ENCODE results near the gene SNPH. TPM values are rescaled to one million over a fixed set of nuclear protein-coding genes. Genes with fewer than 3 reads are reported as not detected.
A peak's percentile ranks its signal among the peaks of the same experiment; 100 is the strongest.

Gene SNPH
- total and polyA plus RNA-seq, 2 of the 8 experiments (the other 6 are each of a cell fraction or from before 2014, with no cell fraction given) = 0.98 to 4.9 TPM

- 45% methylated on average over 8 of the region's 8 CpGs; no CpG with 5 or more reads in 1 of the 2 experiments for WGBS, 2 experiments (ENCODE audit: extremely low coverage in 1 of 2, insufficient coverage in 1 of 2, insufficient read length in 1 of 2, insufficient replicate concordance in 2 of 2, low coverage in 1 of 2, low lambda C conversion rate in 2 of 2, missing lambda C conversion rate in 1 of 2)
- H3K36me3 ChIP-seq (ENCODE audit: control insufficient read depth in 2 of 4, insufficient read depth in 4 of 4, low read length in 3 of 4) = no peaks in the 10 kb centered on the region
- peaks cover 0 to 13% (median 1%) of the 10 kb centered on the region in 4 experiments; a peak in 4 of 7 replicates for H3K4me1 ChIP-seq (replicated peaks in 1 of 4; ENCODE audit: control insufficient read depth in 3 of 4, insufficient read depth in 4 of 4, low read length in 3 of 4)
- H3K4me3 ChIP-seq (ENCODE audit: extremely low read depth in 1 of 4, insufficient read depth in 2 of 4, low read depth in 3 of 4, low read length in 4 of 4) = peak overlapping the region; percentile 55 to 88 (median 72)
- no peaks in the 10 kb centered on the region for H3K79me2 ChIP-seq (ENCODE audit: control insufficient read depth in 1 of 2, insufficient read depth in 2 of 2, low read length in 2 of 2)
- no peaks in the 10 kb centered on the region for H4K20me1 ChIP-seq (replicated peaks in 1 of 2; ENCODE audit: control insufficient read depth in 1 of 2, insufficient read depth in 2 of 2, low read length in 2 of 2)
- H2AFZ ChIP-seq (ENCODE audit: low read length) = peak overlapping the region; percentile 80
- no peak overlapping the region for H2AK5ac ChIP-seq (ENCODE audit: low read depth, low read length)
- CTCF ChIA-PET (ENCODE audit: partially characterized antibody) = interaction anchor here (0.6 to 1.2 kb wide), 6 partner anchors 8 to 177 kb away, joined by 3 to 4 read pairs (median 3); no protein-coding TSS in a partner anchor
- no peak overlapping the region for H2BK20ac ChIP-seq (ENCODE audit: low read length)
- H3K4ac ChIP-seq (replicated peaks; ENCODE audit: insufficient read length, low read depth, low read length) = no peak overlapping the region
- no peak overlapping the region for H3K18ac ChIP-seq (ENCODE audit: extremely low read depth, low read length)
- no peaks in the 10 kb centered on the region for H3K9me3 ChIP-seq (ENCODE audit: insufficient read depth in 2 of 2, low read depth in 1 of 2, low read length in 1 of 2)
- H3K23ac ChIP-seq (ENCODE audit: insufficient read length) = no peak overlapping the region
- H3K27me3 ChIP-seq (replicated peaks in 1 of 4; ENCODE audit: control insufficient read depth in 3 of 4, extremely low read depth in 1 of 4, insufficient read depth in 3 of 4, low read length in 3 of 4) = peaks cover 0 to 1% (median 0%) of the 10 kb centered on the region in 4 experiments; a peak in 2 of 7 replicates
- no peak overlapping the region for H2BK12ac ChIP-seq (ENCODE audit: low read depth, low read length)
- no peak overlapping the region; a peak in 1 of 7 replicates for H3K9ac ChIP-seq (replicated peaks in 1 of 4; ENCODE audit: extremely low read depth in 1 of 4, low read depth in 3 of 4, low read length in 3 of 4)
- H3K56ac ChIP-seq (replicated peaks; ENCODE audit: insufficient read length, low read depth, low read length) = no peak overlapping the region
- H4K91ac ChIP-seq (replicated peaks; ENCODE audit: insufficient read length, low read length) = no peak overlapping the region
- TF ChIP-seq MAFK (IDR thresholded peaks at IDR 0.05; ENCODE audit: low read depth, low read length) (no peak), ASH2L (IDR thresholded peaks at IDR 0.05; ENCODE audit: low read length) (peak; percentile 15), TAF1 (IDR thresholded peaks at IDR 0.05; ENCODE audit: low read depth, low read length) (0 out of 2 replicates have a peak, but pooled peaks have one; percentile 21)
- no peaks in the 10 kb centered on the region for H3K79me1 ChIP-seq (ENCODE audit: low read depth, low read length)
- no peak for FAIRE-seq
- peak in 1 of 2 experiments; percentile 58 for DNase-seq (ENCODE audit: low read depth in 1 of 2, low spot score in 2 of 2)
- H3K4me2 ChIP-seq (ENCODE audit: insufficient read depth in 1 of 2, low read depth in 2 of 2, low read length in 2 of 2) = peak overlapping the region; percentile 71 to 92
- H3K23me2 ChIP-seq (ENCODE audit: low read depth, low read length) = peaks cover 4% of the 10 kb centered on the region; the same call in 1 of the 2 replicates
- POLR2A ChIA-PET (ENCODE audit: partially characterized antibody) = interaction anchor here (1.0 to 1.3 kb wide), 2 partner anchors 43 to 59 kb away, joined by 3 to 5 read pairs; no protein-coding TSS in a partner anchor
- H2BK15ac ChIP-seq (ENCODE audit: low read length) = no peak overlapping the region
- H3K14ac ChIP-seq (ENCODE audit: insufficient read length) = no peak overlapping the region
- no peak overlapping the region for H2BK120ac ChIP-seq (replicated peaks; ENCODE audit: low read depth, low read length)
- H2BK5ac ChIP-seq (ENCODE audit: low read depth, low read length) = no peak overlapping the region
- H3K27ac ChIP-seq (ENCODE audit: low read depth, low read length) = no peak overlapping the region
- H4K8ac ChIP-seq (ENCODE audit: extremely low read depth, insufficient read depth, low read length) = peak overlapping the region; percentile 7; the same call in 1 of the 2 replicates
- no peak overlapping the region for H4K5ac ChIP-seq (ENCODE audit: insufficient read length, low read depth, low read length)
Observed at GRCh38 chr20:1267161-1267560, 1.1 kb downstream of the SNPH start.

All from H1 (cell line).